ENCODE measurements around the gene SH3BGRL2.

GRCh38 chr6:79686707-79687309, 55.7 kb downstream of the SH3BGRL2 start:
- TF ChIP-seq POLR2A (IDR thresholded peaks at IDR 0.05) (no peak), CTCF (IDR thresholded peaks at IDR 0.05) (no peak), EP300 (IDR thresholded peaks at IDR 0.05) (no peak)
